Spleen (tissue), 7 donors: ENCODE results near the gene SHISA9.

Experiments used
- POLR2AphosphoS5 ChIP-seq, 3 donors: sonication (generic); formaldehyde crosslinking; IDR thresholded peaks; one replicate each; pipeline ENCODE4 v1.5.1; 2017; ENCODE audit warnings: antibody characterized with exemption in 3 of 3
- TF ChIP-seq, protein P1 (sequence below), 11 experiments: fragments of 200-600 bp in 7 of 11; fragments of 450-650 bp in 4 of 11; sonication (generic) in 4 of 11; IDR thresholded peaks in 8 of 11; conservative IDR thresholded peaks in 3 of 11; 1 replicate in 7 of 11; 2 replicates in 4 of 11; pipeline versions ENCODE4 v1.4.0 to v1.8.0; 2016 to 2021; ENCODE audit warnings: antibody characterized with exemption in 11 of 11, inconsistent platforms in 4 of 11, mild to moderate bottlenecking in 1 of 11
- donor health status: DM: no; HTN: no; CAD: no; lungs with moderate emphysema.
- donor health status: DM: no; HTN: no; CAD: no.
- donor health status: DM: no; HTN: no; CAD: no.

- no peak for TF ChIP-seq POLR2AphosphoS5 (IDR thresholded peaks at IDR 0.05)
- TF ChIP-seq, protein P1, sequence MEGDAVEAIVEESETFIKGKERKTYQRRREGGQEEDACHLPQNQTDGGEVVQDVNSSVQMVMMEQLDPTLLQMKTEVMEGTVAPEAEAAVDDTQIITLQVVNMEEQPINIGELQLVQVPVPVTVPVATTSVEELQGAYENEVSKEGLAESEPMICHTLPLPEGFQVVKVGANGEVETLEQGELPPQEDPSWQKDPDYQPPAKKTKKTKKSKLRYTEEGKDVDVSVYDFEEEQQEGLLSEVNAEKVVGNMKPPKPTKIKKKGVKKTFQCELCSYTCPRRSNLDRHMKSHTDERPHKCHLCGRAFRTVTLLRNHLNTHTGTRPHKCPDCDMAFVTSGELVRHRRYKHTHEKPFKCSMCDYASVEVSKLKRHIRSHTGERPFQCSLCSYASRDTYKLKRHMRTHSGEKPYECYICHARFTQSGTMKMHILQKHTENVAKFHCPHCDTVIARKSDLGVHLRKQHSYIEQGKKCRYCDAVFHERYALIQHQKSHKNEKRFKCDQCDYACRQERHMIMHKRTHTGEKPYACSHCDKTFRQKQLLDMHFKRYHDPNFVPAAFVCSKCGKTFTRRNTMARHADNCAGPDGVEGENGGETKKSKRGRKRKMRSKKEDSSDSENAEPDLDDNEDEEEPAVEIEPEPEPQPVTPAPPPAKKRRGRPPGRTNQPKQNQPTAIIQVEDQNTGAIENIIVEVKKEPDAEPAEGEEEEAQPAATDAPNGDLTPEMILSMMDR (IDR thresholded peaks at IDR 0.05 in 8 of 11, conservative IDR thresholded peaks at IDR 0.05 in 3 of 11): no peak
Observed at GRCh38 chr16:13189250-13189649, 287.9 kb downstream of the SHISA9 start.
